ENCODE measurements around the gene FSCN2. TPM values are rescaled to one million over a fixed set of nuclear protein-coding genes. Genes with fewer than 3 reads are reported as not detected.

The FSCN2 gene
- total and polyA plus RNA-seq, 10 of the 15 experiments (the other 5 are each of a cell fraction or from before 2014, with no cell fraction given) = 0.12 to 2.1 (median 0.65) TPM; not detected in 3

DNA sequence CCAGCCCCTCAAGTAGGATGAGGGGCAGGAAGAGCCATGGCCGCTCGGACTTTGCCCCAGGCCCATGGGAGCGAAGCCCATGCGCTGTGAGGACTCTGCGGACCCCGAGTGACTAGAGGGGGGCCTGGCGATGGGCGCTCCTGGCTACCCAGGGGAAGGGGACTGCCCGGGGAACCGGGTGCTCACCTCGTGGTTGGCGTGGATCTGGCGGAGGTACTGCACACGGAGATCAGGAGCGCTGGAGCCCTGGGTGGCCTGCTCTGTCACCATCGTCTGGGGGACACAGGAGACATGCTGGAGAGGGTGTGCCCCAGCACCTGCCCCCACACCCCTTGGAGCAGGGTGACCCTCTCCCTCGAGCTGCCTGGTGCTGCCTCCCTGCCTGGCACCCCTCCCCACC lies 12.9 kb downstream of the FSCN2 start:
- FAIRE-seq (no peak), ATAC-seq (no peak), DNase-seq (ENCODE audit: low read depth, low spot score) (no peak)
- H3K36me3 ChIP-seq (ENCODE audit: control insufficient read depth in 2 of 2, insufficient read depth in 2 of 2, low read length in 1 of 2) = peaks cover 4 to 17% of the 10 kb centered on the region in 2 experiments; a peak in 3 of 4 replicates
- no peak overlapping the region for H3K27ac ChIP-seq (ENCODE audit: control insufficient read depth, insufficient read depth)
- TF ChIP-seq SREBF1 (IDR thresholded peaks at IDR 0.05; ENCODE audit: low read length) = no peak
- TF ChIP-seq POLR2AphosphoS5 (IDR thresholded peaks at IDR 0.05; ENCODE audit: low read length) = 0 out of 2 replicates have a peak, but pooled peaks have one; percentile 30
- no peaks in the 10 kb centered on the region for H4K20me1 ChIP-seq (ENCODE audit: control insufficient read depth, insufficient read depth)
- H3K4me2 ChIP-seq (ENCODE audit: control insufficient read depth, insufficient read depth) = no peak overlapping the region
- SMC1A ChIA-PET (ENCODE audit: uncharacterized antibody, unreplicated experiment) = no interaction called here
- H2AFZ ChIP-seq (ENCODE audit: control insufficient read depth, low read depth, low read length) = no peak overlapping the region
- no peaks in the 10 kb centered on the region for H3K9me3 ChIP-seq (replicated peaks; ENCODE audit: control insufficient read depth, insufficient read depth, low read length)
- H3K4me1 ChIP-seq (ENCODE audit: control insufficient read depth, insufficient read depth, low read length) = no peaks in the 10 kb centered on the region
- RAD21 ChIA-PET (ENCODE audit: unreplicated experiment) = no interaction called here
- no TSS peak for BruUV-seq (replicated peaks)
- H3K79me2 ChIP-seq (ENCODE audit: control insufficient read depth, insufficient read depth, low read length) = no peaks in the 10 kb centered on the region
- CTCF ChIA-PET = no interaction called here
- H3K27me3 ChIP-seq (replicated peaks in 1 of 2; ENCODE audit: control insufficient read depth in 2 of 2, insufficient read depth in 2 of 2, low read length in 1 of 2) = no peaks in the 10 kb centered on the region; a peak in 1 of 4 replicates
- H3K4me3 ChIP-seq = no peak overlapping the region
- POLR2A ChIA-PET = no interaction called here
- WGBS (ENCODE audit: insufficient coverage, insufficient replicate concordance, low lambda C conversion rate, missing lambda C conversion rate) = 85% methylated on average over 9 of the region's 17 CpGs
- intact Hi-C loops (cut with micrococcal nuclease; ENCODE audit: unreplicated experiment) (no loop called here), in situ Hi-C loops (cut with MboI) (no loop called here)
- no peak overlapping the region for H3K9ac ChIP-seq (ENCODE audit: control insufficient read depth, insufficient read depth, low read length)

- H3K4me3 ChIP-seq = no peak overlapping the region
- in situ Hi-C loops (cut with MboI) (no loop called here), intact Hi-C loops (cut with micrococcal nuclease; ENCODE audit: unreplicated experiment) (no loop called here)
- H3K4me1 ChIP-seq (ENCODE audit: control insufficient read depth, insufficient read depth, low read length) = no peaks in the 10 kb centered on the region
- no peak for TF ChIP-seq MXI1 (IDR thresholded peaks at IDR 0.05; ENCODE audit: low read depth, low read length)
- TF ChIP-seq POLR2A (IDR thresholded peaks at IDR 0.05; ENCODE audit: low read depth, low read length) = peak; percentile 49
- TF ChIP-seq, protein P1, sequence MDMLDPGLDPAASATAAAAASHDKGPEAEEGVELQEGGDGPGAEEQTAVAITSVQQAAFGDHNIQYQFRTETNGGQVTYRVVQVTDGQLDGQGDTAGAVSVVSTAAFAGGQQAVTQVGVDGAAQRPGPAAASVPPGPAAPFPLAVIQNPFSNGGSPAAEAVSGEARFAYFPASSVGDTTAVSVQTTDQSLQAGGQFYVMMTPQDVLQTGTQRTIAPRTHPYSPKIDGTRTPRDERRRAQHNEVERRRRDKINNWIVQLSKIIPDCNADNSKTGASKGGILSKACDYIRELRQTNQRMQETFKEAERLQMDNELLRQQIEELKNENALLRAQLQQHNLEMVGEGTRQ (IDR thresholded peaks at IDR 0.05; ENCODE audit: borderline replicate concordance, low read depth, low read length) = no peak
- TF ChIP-seq FOXM1 (IDR thresholded peaks at IDR 0.05; ENCODE audit: low read depth, low read length) = no peak
- TF ChIP-seq, protein P2, sequence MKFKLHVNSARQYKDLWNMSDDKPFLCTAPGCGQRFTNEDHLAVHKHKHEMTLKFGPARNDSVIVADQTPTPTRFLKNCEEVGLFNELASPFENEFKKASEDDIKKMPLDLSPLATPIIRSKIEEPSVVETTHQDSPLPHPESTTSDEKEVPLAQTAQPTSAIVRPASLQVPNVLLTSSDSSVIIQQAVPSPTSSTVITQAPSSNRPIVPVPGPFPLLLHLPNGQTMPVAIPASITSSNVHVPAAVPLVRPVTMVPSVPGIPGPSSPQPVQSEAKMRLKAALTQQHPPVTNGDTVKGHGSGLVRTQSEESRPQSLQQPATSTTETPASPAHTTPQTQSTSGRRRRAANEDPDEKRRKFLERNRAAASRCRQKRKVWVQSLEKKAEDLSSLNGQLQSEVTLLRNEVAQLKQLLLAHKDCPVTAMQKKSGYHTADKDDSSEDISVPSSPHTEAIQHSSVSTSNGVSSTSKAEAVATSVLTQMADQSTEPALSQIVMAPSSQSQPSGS (IDR thresholded peaks at IDR 0.05; ENCODE audit: low read length) = no peak
- no peak for TF ChIP-seq RAD51 (IDR thresholded peaks at IDR 0.05)
- TF ChIP-seq FOS (IDR thresholded peaks at IDR 0.05; ENCODE audit: borderline replicate concordance, extremely low read depth, insufficient read length) = no peak
- no peak for TF ChIP-seq ZNF217 (IDR thresholded peaks at IDR 0.05)
- no peak for DNase-seq (ENCODE audit: low read depth, low spot score)
- no peak overlapping the region for H3K27ac ChIP-seq (ENCODE audit: control insufficient read depth, insufficient read depth)
- H3K79me2 ChIP-seq (ENCODE audit: control insufficient read depth, insufficient read depth, low read length) = no peaks in the 10 kb centered on the region
- ChIA-PET POLR2A (no interaction called here), SMC1A (ENCODE audit: uncharacterized antibody, unreplicated experiment) (no interaction called here), CTCF (no interaction called here), RAD21 (ENCODE audit: unreplicated experiment) (no interaction called here)
- H2AFZ ChIP-seq (ENCODE audit: control insufficient read depth, low read depth, low read length) = no peak overlapping the region
- no peak for FAIRE-seq
- H3K4me2 ChIP-seq (ENCODE audit: control insufficient read depth, insufficient read depth) = no peak overlapping the region
- no peaks in the 10 kb centered on the region for H3K9me3 ChIP-seq (replicated peaks; ENCODE audit: control insufficient read depth, insufficient read depth, low read length)
- no TSS peak for BruUV-seq (replicated peaks)
- no peak for ATAC-seq
- WGBS (ENCODE audit: insufficient coverage, insufficient replicate concordance, low lambda C conversion rate, missing lambda C conversion rate) = 98% methylated on average over 15 of the region's 15 CpGs
- peaks cover 4 to 26% of the 10 kb centered on the region in 2 experiments; a peak in 3 of 4 replicates for H3K36me3 ChIP-seq (ENCODE audit: control insufficient read depth in 2 of 2, insufficient read depth in 2 of 2, low read length in 1 of 2)
- no peaks in the 10 kb centered on the region for H4K20me1 ChIP-seq (ENCODE audit: control insufficient read depth, insufficient read depth)
- H3K27me3 ChIP-seq (replicated peaks in 1 of 2; ENCODE audit: control insufficient read depth in 2 of 2, insufficient read depth in 2 of 2, low read length in 1 of 2) = no peaks in the 10 kb centered on the region
- no peak overlapping the region for H3K9ac ChIP-seq (ENCODE audit: control insufficient read depth, insufficient read depth, low read length)
Observed at GRCh38 chr17:81542431-81543338, 14.5 kb downstream of the FSCN2 start.

All from GM12878 (cell line).